HCT116 (cell line): ENCODE results near the gene SLC7A11. TPM values are rescaled to one million over a fixed set of nuclear protein-coding genes. Genes with fewer than 3 reads are reported as not detected.

Experiments used
- ATAC-seq: fragments of 200-7000 bp; cut with Tn5 transposase; 2 replicates; pipeline ENCODE4 v1.9.1; 2020; ENCODE audit warnings: mild to moderate bottlenecking, moderate library complexity
- BruUV-seq: library from RNA; stranded (reverse); fragments of 400-500 nt; replicated peaks from 2 replicates; lab custom pipeline; 2021; lab: Mats Ljungman, UMichigan
- CTCF ChIA-PET: fragments of 300-600 bp; sonication (Branson Sonifier 250); formaldehyde crosslinking; loops from one replicate; lab custom pipeline; 2021; ENCODE audit warnings: antibody characterized with exemption; lab: Charles Lee
- POLR2A ChIA-PET: fragments of 300-600, 350-600 bp; sonication (Branson Sonifier 250); formaldehyde crosslinking; loops from one replicate; lab custom pipeline; 2021; ENCODE audit warnings: antibody characterized with exemption; lab: Charles Lee
- RAD21 ChIA-PET, 2 experiments: fragments of 300-600 bp; sonication (Branson Sonifier 250); formaldehyde crosslinking; loops; one replicate each; lab custom pipeline; 2023; ENCODE audit warnings: low total read pairs in 2 of 2; ENCODE audit not compliant: uncharacterized antibody in 2 of 2, unreplicated experiment in 2 of 2, low non-redundant PET in 1 of 2; lab: Charles Lee
- DNase-seq: peaks from one replicate; pipeline ENCODE4 v3.0.0-alpha.2; 2010; ENCODE audit warnings: low read depth, low spot score
- H2AFZ ChIP-seq: fragments of 200-600 bp; shearing (Covaris generic), sonication (generic); 2 replicates; pipeline ENCODE4 v1.6.1; 2017; ENCODE audit warnings: low read depth, mixed run types, mixed read lengths, antibody characterized with exemption, low read length; ENCODE audit not compliant: poor library complexity, severe bottlenecking
- H3K27ac ChIP-seq: 2 replicates; pipeline ENCODE4 v1.5.1; 2012; ENCODE audit warnings: low read depth, low read length
- H3K27me3 ChIP-seq: fragments of 200-600 bp; sonication (generic); 2 replicates; pipeline ENCODE4 v1.6.1; 2016; ENCODE audit warnings: mixed run types, low read length, mixed read lengths; ENCODE audit not compliant: insufficient read depth
- H3K36me3 ChIP-seq, 2 experiments: fragments of 200-500 bp in 1 of 2; fragments of 200-600 bp in 1 of 2; sonication (Bioruptor generic) in 1 of 2; sonication (generic) in 1 of 2; 2 replicates each; pipeline versions ENCODE4 v1.5.1 to v1.6.1; 2014 to 2016; ENCODE audit warnings: low read length in 2 of 2, inconsistent platforms in 1 of 2, mixed read lengths in 1 of 2, mixed run types in 1 of 2; ENCODE audit not compliant: insufficient read depth in 2 of 2, control insufficient read depth in 1 of 2
- H3K4me1 ChIP-seq, 2 experiments: fragments of 200-600 bp in 1 of 2; sonication (generic) in 1 of 2; 2 replicates each; pipeline versions ENCODE4 v1.5.1 to v1.6.1; 2012 to 2017; ENCODE audit warnings: low read length in 2 of 2, inconsistent platforms in 1 of 2, mild to moderate bottlenecking in 1 of 2, mixed read lengths in 1 of 2, mixed run types in 1 of 2, moderate library complexity in 1 of 2; ENCODE audit not compliant: insufficient read depth in 2 of 2, control insufficient read depth in 1 of 2
- H3K4me2 ChIP-seq: fragments of 200-600 bp; sonication (generic); 2 replicates; pipeline ENCODE4 v1.6.1; 2017; ENCODE audit warnings: mixed run types, low read length, mixed read lengths
- H3K4me3 ChIP-seq, 2 experiments: fragments of 200-600 bp in 1 of 2; sonication (generic) in 1 of 2; replicated peaks in 1 of 2; 2 replicates each; pipeline ENCODE4 v1.5.1; 2011 to 2016; ENCODE audit warnings: low read length in 2 of 2, control low read depth in 1 of 2, low read depth in 1 of 2, mild to moderate bottlenecking in 1 of 2, mixed read lengths in 1 of 2, mixed run types in 1 of 2
- H3K79me2 ChIP-seq: fragments of 200-600 bp; sonication (generic); 2 replicates; pipeline ENCODE4 v1.6.1; 2017; ENCODE audit warnings: mild to moderate bottlenecking, mixed run types, low read length, moderate library complexity, mixed read lengths; ENCODE audit not compliant: insufficient read depth
- H3K9ac ChIP-seq: fragments of 200-600 bp; sonication (generic); 2 replicates; pipeline ENCODE4 v1.6.1; 2016; ENCODE audit warnings: low read length, mixed read lengths
- H3K9me2 ChIP-seq: fragments of 200-600 bp; sonication (generic), shearing (Covaris generic); 2 replicates; pipeline ENCODE4 v1.6.1; 2017; ENCODE audit warnings: mixed run types, mild to moderate bottlenecking, moderate library complexity; ENCODE audit not compliant: insufficient read depth
- H3K9me3 ChIP-seq, 2 experiments: fragments of 200-500 bp in 1 of 2; fragments of 200-600 bp in 1 of 2; sonication (Bioruptor generic) in 1 of 2; sonication (generic) in 1 of 2; 2 replicates each; pipeline ENCODE4 v1.6.1; 2014 to 2017; ENCODE audit warnings: low read length in 2 of 2, mixed read lengths in 2 of 2, inconsistent platforms in 1 of 2, low read depth in 1 of 2, mild to moderate bottlenecking in 1 of 2, mixed run types in 1 of 2, moderate library complexity in 1 of 2; ENCODE audit not compliant: control insufficient read depth in 1 of 2, insufficient read depth in 1 of 2
- H4K20me1 ChIP-seq: fragments of 200-600 bp; sonication (generic), shearing (Covaris generic); 2 replicates; pipeline ENCODE4 v1.6.1; 2017; ENCODE audit warnings: mixed run types, mild to moderate bottlenecking, moderate library complexity; ENCODE audit not compliant: insufficient read depth
- CBX3 ChIP-seq: IDR thresholded peaks from 2 replicates; pipeline ENCODE4 v1.6.1; 2012; ENCODE audit warnings: low read depth
- CEBPB ChIP-seq: IDR thresholded peaks from 2 replicates; pipeline ENCODE4 v1.6.1; 2012; ENCODE audit warnings: low read depth
- JUND ChIP-seq: IDR thresholded peaks from 2 replicates; pipeline ENCODE4 v1.6.1; 2012
- MAX ChIP-seq: IDR thresholded peaks from 2 replicates; pipeline ENCODE4 v1.6.1; 2012
- POLR2A ChIP-seq: IDR thresholded peaks from 2 replicates; pipeline ENCODE4 v1.7.0; 2011; ENCODE audit warnings: borderline replicate concordance; ENCODE audit not compliant: insufficient read depth, insufficient read length; ENCODE audit errors: extremely low read depth
- RAD21 ChIP-seq: IDR thresholded peaks from 2 replicates; pipeline ENCODE4 v1.6.1; 2012; ENCODE audit warnings: low read depth, mild to moderate bottlenecking
- SIN3A ChIP-seq: IDR thresholded peaks from 2 replicates; pipeline ENCODE4 v1.6.1; 2012; ENCODE audit warnings: low read depth
- YY1 ChIP-seq: IDR thresholded peaks from 2 replicates; pipeline ENCODE4 v1.6.1; 2011; ENCODE audit warnings: low read length, low read depth, moderate library complexity, mild to moderate bottlenecking; ENCODE audit not compliant: insufficient replicate concordance; ENCODE audit errors: extremely low read depth
- ZNF274 ChIP-seq: fragments of 200-500 bp; sonication (Bioruptor generic); IDR thresholded peaks from 2 replicates; pipeline ENCODE4 v1.6.1; 2014; ENCODE audit warnings: mild to moderate bottlenecking, low read depth, low read length, inconsistent platforms
- intact Hi-C: fragments of 100-400 bp; cut with micrococcal nuclease; formaldehyde crosslinking; loops from 2 replicates; pipeline ENCODE4 v1.10.0; 2022
- total RNA-seq: library from RNA; stranded (reverse); gene quantifications from one replicate; pipeline ENCODE4 v1.2.1, GENCODE V29; 2021; ENCODE audit not compliant: unreplicated experiment
- TF ChIP-seq, protein P1 (sequence below): IDR thresholded peaks from 2 replicates; pipeline ENCODE4 v1.6.1; 2012; ENCODE audit warnings: low read depth

SLC7A11 gene
- total RNA-seq, 1 experiment from 2014 or later: 45.8 TPM

GRCh38 chr4:138239491-138239890 lies 2.7 kb downstream of the SLC7A11 start:
- Histone ChIP-seq H3K27ac (no peak overlapping the region), H3K4me1 (peaks cover 17 to 52% of the 10 kb centered on the region in 2 experiments), H3K9me2 (no peaks in the 10 kb centered on the region; the same call in 1 of the 2 replicates), H3K4me3 (no peak overlapping the region), H3K79me2 (peaks cover 10% of the 10 kb centered on the region), H2AFZ (no peak overlapping the region), H3K27me3 (no peaks in the 10 kb centered on the region), H3K36me3 (no peaks in the 10 kb centered on the region), H3K4me2 (no peak overlapping the region), H3K9me3 (no peaks in the 10 kb centered on the region), H3K9ac (no peak overlapping the region), H4K20me1 (no peaks in the 10 kb centered on the region)
- intact Hi-C loops: no loop called here
- RAD21 ChIA-PET: no interaction called here
- no peak for ATAC-seq
- BruUV-seq: no TSS peak
- CTCF ChIA-PET: no interaction called here
- POLR2A ChIA-PET: no interaction called here
- no peak for DNase-seq
- TF ChIP-seq YY1 (no peak), CBX3 (no peak), JUND (no peak), ZNF274 (no peak), POLR2A (no peak), MAX (no peak), SIN3A (no peak), RAD21 (no peak), CEBPB (no peak)
- TF ChIP-seq, protein P1, sequence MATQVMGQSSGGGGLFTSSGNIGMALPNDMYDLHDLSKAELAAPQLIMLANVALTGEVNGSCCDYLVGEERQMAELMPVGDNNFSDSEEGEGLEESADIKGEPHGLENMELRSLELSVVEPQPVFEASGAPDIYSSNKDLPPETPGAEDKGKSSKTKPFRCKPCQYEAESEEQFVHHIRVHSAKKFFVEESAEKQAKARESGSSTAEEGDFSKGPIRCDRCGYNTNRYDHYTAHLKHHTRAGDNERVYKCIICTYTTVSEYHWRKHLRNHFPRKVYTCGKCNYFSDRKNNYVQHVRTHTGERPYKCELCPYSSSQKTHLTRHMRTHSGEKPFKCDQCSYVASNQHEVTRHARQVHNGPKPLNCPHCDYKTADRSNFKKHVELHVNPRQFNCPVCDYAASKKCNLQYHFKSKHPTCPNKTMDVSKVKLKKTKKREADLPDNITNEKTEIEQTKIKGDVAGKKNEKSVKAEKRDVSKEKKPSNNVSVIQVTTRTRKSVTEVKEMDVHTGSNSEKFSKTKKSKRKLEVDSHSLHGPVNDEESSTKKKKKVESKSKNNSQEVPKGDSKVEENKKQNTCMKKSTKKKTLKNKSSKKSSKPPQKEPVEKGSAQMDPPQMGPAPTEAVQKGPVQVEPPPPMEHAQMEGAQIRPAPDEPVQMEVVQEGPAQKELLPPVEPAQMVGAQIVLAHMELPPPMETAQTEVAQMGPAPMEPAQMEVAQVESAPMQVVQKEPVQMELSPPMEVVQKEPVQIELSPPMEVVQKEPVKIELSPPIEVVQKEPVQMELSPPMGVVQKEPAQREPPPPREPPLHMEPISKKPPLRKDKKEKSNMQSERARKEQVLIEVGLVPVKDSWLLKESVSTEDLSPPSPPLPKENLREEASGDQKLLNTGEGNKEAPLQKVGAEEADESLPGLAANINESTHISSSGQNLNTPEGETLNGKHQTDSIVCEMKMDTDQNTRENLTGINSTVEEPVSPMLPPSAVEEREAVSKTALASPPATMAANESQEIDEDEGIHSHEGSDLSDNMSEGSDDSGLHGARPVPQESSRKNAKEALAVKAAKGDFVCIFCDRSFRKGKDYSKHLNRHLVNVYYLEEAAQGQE: no peak
